SIG-M5 treated with dmso at 0.1 percent for 504 hours (cell line): ENCODE results near the gene SYVN1.
"Not testable (repeated sequence)": the region's sequence is repeated elsewhere in the genome, so short reads cannot be mapped to it uniquely, and the experiment has no call there.

Experiments
- DNase-seq: peaks from one replicate; lab custom pipeline; 2025; ENCODE audit not compliant: unreplicated experiment; lab: John Stamatoyannopoulos, UW

Gene SYVN1

GRCh38 chr11:65127473-65128181 lies 6.7 kb downstream of the SYVN1 start:
- no peak for DNase-seq

GRCh38 chr11:65126624-65127274 lies 7.6 kb downstream of the SYVN1 start:
- DNase-seq, result no peak

DNA sequence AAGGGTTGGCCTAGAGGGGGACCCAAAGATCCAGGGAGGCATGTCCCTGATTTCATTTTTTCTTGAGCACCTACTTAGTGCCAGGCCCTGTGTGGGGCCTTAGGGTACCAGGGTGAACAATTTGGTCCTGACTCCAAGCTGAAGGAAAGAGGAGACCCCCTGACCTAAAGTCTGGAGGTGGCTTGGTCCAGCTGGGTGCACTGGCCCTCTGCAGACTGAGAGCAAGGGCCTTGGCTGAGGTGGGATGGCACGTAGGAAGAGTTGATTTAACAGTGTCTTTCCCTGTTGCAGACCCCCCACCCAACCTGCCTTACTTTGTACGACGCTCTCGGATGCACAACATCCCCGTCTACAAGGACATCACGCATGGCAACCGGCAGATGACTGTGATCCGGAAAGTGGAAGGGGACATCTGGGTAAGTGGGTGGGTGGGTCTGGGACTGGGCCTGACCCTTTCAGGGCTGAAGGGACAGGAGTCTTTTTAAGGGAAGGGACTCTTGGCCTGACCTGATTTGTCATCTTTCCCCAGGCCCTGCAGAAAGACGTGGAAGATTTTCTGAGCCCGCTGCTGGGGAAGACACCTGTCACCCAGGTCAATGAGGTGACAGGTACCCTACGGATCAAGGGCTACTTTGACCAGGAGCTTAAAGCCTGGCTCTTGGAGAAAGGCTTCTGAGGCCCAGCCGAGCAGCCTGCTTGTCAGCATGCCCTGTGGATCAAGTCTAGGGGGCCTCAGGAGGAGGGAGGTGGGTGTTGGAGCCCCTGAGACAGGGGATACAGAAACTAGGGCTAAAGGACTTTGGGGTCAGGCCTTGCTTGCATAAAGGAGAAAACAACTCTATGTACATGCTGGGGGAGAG lies 8.9 kb downstream of the SYVN1 start:
- DNase-seq, result no peak

DNA sequence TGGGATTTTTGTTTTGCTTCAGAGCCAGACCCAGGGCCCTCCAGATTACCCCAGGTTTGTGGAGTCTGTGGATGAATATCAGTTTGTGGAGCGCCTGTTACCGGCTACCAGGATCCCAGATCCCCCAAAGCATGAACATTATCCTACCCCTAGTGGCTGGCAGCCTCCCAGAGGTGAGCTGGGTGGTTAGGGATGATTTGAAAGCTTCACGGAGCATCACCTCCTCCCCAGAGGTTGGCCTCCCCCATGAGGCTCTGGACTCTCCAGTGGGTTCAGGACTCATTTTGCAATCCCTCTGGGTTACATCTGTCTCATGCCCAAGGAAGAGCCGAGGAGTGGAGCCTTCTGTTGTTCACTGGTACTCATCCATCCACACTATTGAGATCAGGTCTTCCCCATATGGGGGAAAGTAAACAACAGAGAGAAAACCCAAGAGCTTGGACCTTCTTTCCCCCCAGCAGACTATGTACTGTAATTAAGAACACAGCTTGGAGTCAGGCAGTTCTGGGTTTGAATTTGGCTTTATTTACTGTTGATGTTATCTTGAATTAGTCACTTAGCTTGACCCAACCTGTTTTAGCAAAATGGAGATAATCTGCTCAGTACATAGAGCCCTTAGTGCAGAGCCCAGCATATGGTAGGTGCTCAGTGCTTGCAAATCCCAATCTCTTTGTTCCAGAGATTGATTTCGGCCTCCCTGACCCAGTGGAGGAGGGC lies 9.7 kb downstream of the SYVN1 start:
- no peak for DNase-seq

GRCh38 chr11:65121865-65122696 lies 12.2 kb downstream of the SYVN1 start, which contains the start of the genes FAU and MRPL49:
Gene FAU (minus strand): TSS chr11:65122134. CDS start chr11:65121813, 321 bp downstream.
Gene MRPL49 (plus strand): TSS chr11:65122321. CDS start chr11:65122347, 26 bp downstream.
- peak; percentile 98 for DNase-seq

DNA sequence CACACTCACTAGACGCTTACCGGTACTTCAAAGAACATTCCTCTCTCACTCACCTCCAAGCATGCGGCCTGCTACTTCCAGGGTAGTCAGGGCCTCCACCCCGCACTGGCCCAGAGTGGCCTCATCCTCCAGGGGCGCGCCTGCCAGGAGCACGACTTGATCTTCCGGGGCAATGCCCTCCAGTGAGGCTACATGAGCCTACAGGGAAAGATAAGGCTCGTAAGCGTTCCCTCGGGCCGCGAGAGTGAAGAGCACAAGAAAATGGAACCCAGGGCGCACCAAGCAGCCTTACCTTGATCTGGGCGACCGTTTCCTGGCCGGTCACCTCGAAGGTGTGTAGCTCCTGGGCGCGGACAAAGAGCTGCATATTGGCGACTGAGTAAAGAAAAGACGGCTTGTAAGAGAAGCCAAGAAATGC lies 12.9 kb downstream of the SYVN1 start:
- no peak for DNase-seq

- DNase-seq, result no peak
Measured at GRCh38 chr11:65120831-65121230, 13.5 kb downstream of the SYVN1 start.

GRCh38 chr11:65119670-65119995 lies 14.7 kb downstream of the SYVN1 start:
- no peak for DNase-seq

- DNase-seq, result not testable (repeated sequence)
Measured at GRCh38 chr11:65118891-65119669, 15.2 kb downstream of the SYVN1 start.

DNA sequence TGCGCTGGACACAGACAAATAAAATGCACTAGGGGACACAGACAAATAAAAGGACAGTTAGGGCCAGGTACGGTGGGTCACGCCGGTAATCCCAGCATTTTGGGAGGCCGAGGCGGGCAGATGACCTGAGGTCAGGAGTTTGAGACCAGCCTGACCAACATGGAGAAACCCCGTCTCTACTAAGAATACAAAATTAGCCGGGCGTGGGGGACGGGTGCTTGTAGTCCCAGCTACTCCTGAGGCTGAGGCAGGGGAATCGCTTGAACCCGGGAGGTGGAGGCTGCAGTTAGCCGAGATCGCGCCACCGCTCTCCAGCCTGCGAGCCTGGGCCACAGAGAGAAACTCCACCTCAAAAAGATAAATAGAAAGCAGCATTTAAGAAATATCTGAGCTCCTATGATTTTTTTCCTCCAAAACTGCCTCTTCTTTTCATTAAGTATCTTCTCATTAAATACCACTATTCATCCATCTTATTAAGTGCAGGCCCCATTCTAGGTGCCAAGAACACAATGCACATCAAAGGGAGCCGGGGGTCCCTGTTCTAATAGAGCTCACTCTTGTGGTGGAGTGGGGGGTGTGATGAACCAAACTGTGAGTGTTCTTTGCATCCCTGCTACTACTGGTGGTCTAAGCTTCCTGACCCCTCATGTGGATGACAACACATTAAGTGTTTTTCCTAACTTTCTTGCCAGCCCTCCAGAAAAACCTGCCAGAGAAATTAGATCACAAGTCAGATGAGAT lies 16.1 kb downstream of the SYVN1 start:
- no peak for DNase-seq

DNA sequence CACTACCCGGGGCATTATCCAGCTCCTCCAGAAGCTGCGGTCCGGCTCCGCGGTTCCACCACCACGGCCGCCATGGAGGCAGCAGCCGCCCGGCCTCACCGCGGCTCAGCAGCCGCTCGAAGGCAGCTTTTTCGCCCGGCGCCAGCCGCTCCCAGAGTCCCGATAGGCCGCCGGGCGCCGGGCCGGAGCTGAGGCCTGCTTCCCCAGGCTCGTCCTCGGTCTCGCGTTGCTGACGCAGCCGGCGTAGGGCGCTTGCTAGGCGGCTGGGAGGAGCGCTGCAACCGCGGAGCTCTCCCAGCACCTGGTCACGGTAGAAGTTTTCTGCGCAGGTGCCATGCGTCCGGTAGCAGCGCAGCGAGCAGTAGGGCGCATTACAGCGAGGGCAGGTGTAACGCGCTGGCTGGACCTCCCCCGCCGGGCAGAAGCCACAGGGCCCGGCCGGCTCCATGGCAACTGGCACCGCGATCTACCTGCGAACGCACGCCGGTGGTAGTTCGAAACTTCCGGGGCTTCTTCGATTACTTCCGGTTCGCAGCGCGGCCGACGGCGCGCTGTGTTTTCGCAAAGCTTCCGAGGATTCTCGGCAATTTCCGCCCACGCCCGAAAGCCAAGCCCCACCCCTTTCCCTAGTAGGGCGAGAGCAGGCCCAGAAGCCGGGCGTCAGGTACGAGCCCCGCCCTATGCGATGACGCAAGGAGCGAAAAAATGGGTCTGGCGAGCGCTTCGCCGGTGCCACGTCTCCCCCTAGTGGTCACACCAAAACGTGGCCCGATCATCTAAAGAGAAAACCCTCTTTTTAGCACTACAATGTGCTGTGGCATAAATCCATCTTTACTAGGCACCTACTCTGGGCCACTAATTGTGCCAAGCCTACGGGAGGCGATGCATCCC lies 16.9 kb downstream of the SYVN1 start, which contains the start of gene ZNHIT2:
ZNHIT2 (minus strand) TSS at position 496 of the 891 bp plus-strand sequence; CDS start at position 448, 48 bp downstream.
- peak; percentile 95 for DNase-seq

- DNase-seq, result no peak
Measured at GRCh38 chr11:65116370-65117205, 17.7 kb downstream of the SYVN1 start.

DNA sequence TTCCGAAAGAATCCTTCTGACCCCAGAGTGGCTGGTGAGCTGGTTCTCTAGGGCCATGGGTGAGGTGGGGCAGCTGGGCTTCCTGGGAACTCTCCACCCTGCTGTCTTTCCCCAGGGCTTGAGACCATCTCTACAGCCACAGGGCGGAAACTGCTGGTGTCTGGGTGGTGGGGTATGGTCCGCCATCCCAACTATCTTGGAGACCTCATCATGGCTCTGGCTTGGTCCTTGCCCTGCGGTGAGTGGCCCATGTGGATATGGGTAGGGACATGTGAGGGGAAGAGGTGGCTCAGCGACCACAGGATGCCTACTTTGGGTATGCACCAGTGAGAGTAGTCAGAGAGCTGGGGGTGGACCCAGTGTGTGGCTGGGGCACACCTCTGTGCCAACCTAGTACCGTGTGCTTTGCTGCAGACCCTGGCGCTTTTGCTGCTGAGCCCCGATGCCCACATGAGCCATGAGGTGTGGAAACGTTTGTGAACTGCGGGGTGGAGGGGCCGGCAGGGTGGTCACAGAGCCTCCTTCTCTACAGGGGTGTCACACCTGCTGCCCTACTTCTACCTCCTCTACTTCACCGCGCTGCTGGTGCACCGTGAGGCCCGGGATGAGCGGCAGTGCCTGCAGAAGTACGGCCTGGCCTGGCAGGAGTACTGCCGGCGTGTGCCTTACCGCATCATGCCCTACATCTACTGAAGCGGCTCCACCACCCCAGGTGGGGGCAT lies 18.8 kb downstream of the SYVN1 start:
- no peak for DNase-seq

DNA sequence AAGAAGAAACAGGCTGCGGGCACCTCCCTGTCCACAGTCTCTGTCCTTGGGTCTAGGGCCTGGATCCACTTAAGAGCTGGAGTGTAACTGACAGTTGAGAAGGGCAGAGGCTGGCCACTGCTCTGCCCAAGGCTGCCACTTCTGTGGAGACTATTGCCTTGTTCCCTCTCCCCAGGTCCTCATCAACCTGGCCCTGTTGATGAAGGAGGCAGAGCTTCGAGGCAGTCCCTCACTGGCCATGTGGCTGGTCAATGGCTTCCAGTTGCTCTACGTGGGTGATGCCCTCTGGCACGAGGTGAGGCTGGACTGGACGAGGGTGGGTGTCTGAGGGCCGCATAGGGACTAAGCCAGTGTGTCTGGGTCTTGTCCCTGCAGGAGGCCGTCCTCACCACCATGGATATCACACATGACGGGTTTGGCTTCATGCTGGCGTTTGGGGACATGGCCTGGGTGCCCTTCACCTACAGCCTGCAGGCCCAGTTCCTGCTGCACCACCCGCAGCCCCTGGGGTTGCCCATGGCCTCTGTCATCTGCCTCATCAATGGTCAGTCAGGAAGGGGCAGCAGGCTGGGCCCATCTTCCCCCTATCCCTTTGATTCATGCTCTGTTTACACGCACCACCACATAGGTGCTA lies 19.7 kb downstream of the SYVN1 start:
- DNase-seq, result no peak

- no peak for DNase-seq
Measured at GRCh38 chr11:65113839-65114238, 20.5 kb downstream of the SYVN1 start.

DNA sequence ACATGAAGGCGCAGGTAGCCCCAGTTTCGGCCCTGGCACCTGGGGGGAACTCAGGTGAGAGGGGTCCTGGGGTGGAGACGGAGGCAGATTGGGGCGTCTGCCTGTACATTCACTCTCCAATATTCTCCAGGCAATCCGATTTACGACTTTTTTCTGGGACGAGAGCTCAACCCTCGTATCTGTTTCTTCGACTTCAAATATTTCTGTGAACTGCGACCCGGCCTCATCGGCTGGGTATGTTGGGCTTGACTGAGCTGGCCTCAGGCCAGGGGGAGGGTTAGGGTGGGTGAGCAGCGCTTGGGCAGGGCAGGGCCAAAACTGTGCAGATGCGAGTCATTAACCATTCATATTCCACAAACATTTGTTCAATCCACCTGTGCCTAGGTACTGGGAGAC lies 21.0 kb downstream of the SYVN1 start:
- no peak for DNase-seq
